COLO829 (cell line): Measurements from ENCODE around the gene ZNF512B.
"Not testable (repeated sequence)": the region's sequence is repeated elsewhere in the genome, so short reads cannot be mapped to it uniquely, and the experiment has no call there.

ENCODE experiments used
- DNase-seq: peaks from one replicate; pipeline ENCODE4 v3.0.0; 2012; ENCODE audit warnings: low spot score

Gene ZNF512B

GRCh38 chr20:63969838-63970713 is at the start of gene ZNF512B:
Gene ZNF512B, minus strand, starts transcription at chr20:63969930. Its CDS starts 1,980 bp downstream, at chr20:63967950.
- peak; percentile 90 for DNase-seq

GRCh38 chr20:64015635-64016034 is 45.9 kb upstream of the ZNF512B start:
- DNase-seq = no peak

- not testable (repeated sequence) for DNase-seq
Observed at GRCh38 chr20:64012385-64013154, 42.8 kb upstream of the ZNF512B start.

- no peak for DNase-seq
Observed at GRCh38 chr20:64011366-64011779, 41.6 kb upstream of the ZNF512B start.

GRCh38 chr20:64010711-64011237 is 41.0 kb upstream of the ZNF512B start:
- DNase-seq = no peak

- no peak for DNase-seq
Observed at GRCh38 chr20:64009811-64010387, 40.2 kb upstream of the ZNF512B start.

GRCh38 chr20:64006902-64007301 is 37.2 kb upstream of the ZNF512B start:
- no peak for DNase-seq

GRCh38 chr20:64006490-64006889 is 36.8 kb upstream of the ZNF512B start:
- DNase-seq = no peak

- DNase-seq = no peak
Observed at GRCh38 chr20:64005394-64005793, 35.7 kb upstream of the ZNF512B start.

- no peak for DNase-seq
Observed at GRCh38 chr20:64003960-64004725, 34.4 kb upstream of the ZNF512B start.

- DNase-seq = no peak
Observed at GRCh38 chr20:64001607-64002011, 31.9 kb upstream of the ZNF512B start.

GRCh38 chr20:64000906-64001305 is 31.2 kb upstream of the ZNF512B start:
- no peak for DNase-seq

- DNase-seq = no peak
Observed at GRCh38 chr20:63982937-63983336, 13.2 kb upstream of the ZNF512B start.

- DNase-seq = peak; percentile 99
Observed at GRCh38 chr20:63980806-63981728, 11.3 kb upstream of the ZNF512B start, which contains the start of gene PRPF6. Gene PRPF6, plus strand, starts transcription at chr20:63981132. Its CDS starts 114 bp downstream, at chr20:63981246.

GRCh38 chr20:63980317-63980805 is 10.6 kb upstream of the ZNF512B start:
- no peak for DNase-seq

GRCh38 chr20:63979557-63980316 is 10.0 kb upstream of the ZNF512B start, which contains the start of gene SAMD10:
Gene SAMD10, minus strand, starts transcription at chr20:63979642. Its CDS starts 175 bp downstream, at chr20:63979467.
- no peak for DNase-seq

GRCh38 chr20:63979229-63979556 is 9.5 kb upstream of the ZNF512B start:
- DNase-seq = no peak

- no peak for DNase-seq
Observed at GRCh38 chr20:63978319-63979228, 8.8 kb upstream of the ZNF512B start.
